ENCODE data around the gene ATRX.
"Not testable (repeated sequence)": the region's sequence is repeated elsewhere in the genome, so short reads cannot be mapped to it uniquely, and the experiment has no call there.

The ATRX gene, protein sequence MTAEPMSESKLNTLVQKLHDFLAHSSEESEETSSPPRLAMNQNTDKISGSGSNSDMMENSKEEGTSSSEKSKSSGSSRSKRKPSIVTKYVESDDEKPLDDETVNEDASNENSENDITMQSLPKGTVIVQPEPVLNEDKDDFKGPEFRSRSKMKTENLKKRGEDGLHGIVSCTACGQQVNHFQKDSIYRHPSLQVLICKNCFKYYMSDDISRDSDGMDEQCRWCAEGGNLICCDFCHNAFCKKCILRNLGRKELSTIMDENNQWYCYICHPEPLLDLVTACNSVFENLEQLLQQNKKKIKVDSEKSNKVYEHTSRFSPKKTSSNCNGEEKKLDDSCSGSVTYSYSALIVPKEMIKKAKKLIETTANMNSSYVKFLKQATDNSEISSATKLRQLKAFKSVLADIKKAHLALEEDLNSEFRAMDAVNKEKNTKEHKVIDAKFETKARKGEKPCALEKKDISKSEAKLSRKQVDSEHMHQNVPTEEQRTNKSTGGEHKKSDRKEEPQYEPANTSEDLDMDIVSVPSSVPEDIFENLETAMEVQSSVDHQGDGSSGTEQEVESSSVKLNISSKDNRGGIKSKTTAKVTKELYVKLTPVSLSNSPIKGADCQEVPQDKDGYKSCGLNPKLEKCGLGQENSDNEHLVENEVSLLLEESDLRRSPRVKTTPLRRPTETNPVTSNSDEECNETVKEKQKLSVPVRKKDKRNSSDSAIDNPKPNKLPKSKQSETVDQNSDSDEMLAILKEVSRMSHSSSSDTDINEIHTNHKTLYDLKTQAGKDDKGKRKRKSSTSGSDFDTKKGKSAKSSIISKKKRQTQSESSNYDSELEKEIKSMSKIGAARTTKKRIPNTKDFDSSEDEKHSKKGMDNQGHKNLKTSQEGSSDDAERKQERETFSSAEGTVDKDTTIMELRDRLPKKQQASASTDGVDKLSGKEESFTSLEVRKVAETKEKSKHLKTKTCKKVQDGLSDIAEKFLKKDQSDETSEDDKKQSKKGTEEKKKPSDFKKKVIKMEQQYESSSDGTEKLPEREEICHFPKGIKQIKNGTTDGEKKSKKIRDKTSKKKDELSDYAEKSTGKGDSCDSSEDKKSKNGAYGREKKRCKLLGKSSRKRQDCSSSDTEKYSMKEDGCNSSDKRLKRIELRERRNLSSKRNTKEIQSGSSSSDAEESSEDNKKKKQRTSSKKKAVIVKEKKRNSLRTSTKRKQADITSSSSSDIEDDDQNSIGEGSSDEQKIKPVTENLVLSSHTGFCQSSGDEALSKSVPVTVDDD (N-terminal part only)

DNA sequence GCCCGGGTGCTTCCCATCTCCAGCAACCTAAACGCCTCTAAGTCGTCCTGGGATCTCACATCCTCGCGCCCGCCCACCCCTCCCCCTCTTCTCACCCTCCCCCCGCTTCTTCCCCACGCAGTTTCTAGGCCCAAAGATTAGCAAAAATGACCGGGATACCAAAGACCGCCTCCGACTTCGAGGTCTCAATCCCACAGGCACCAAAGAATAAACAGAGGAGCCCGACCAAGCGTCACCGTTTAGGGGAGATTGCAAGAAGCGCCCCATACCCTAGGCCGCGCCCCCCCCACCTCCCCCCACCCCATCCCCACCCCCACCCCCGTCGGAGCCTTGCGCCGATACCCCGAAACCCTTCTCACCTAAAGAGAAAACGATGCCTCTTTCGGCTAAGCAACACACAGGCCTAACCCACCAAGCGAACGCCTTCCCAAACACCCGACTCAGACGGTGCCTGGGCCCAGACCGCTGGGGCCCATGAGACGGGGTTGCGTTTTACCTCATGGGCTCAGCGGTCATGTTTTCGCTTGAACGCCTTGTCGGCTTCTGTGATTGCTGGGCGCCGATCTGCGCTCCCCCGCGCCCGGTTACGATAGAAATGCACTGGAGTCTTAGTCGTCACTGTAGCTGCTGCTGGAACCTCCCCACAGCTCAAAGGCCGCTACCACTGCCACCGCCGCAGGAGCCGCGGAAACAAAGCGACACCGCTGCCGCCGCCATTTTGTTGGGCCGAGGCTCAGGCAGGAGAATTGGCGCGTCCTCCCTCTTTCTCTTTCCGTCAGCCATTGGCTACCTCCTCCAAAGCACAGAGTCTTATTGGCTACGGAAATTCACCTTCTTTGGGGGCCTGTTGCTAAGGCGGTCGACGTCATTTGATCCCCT lies at the start of gene ATRX:
Gene ATRX (minus strand): TSS at position 731 of the 879 bp plus-strand sequence. CDS start 215 bp downstream, at position 516.
- peak; percentile 87 for DNase-seq

DNA sequence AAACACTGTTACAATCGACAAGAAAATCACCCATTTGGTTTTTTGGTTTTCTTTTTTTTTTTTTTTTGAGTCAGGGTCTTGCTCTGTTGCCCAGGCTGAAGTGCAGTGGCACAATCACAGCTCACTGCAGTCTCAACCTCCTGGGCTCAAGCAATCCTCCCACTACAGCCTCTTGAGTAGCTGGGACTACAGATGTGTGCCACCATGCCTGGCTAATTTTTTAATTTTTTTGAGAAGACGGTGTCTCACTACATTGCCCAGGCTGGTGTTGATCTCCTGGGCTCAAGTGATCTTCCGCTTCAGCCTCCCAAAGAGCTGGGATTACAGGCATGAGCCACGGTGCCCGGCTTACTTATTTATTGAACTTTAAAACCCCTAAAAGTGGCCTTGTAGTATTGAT lies 45.5 kb upstream of the ATRX start:
- not testable (repeated sequence) for DNase-seq

DNA sequence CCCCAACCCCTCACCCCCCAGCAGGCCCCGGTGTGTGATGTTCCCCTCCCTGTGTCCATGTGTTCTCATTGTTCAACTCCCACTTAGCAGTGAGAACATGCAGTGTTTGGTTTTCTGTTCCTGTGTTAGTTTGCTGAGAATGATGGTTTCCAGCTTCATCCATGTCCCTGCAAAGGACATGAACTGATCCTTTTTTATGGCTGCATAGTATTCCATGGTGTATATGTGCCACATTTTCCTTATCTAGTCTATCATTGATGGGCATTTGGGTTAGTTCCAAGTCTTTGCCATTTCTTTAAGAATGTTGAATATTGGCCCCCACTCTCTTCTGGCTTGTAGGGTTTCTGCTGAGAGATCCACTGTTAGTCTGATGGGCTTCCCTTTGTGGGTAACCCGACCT lies 36.0 kb upstream of the ATRX start:
- DNase-seq, result not testable (repeated sequence)

DNA sequence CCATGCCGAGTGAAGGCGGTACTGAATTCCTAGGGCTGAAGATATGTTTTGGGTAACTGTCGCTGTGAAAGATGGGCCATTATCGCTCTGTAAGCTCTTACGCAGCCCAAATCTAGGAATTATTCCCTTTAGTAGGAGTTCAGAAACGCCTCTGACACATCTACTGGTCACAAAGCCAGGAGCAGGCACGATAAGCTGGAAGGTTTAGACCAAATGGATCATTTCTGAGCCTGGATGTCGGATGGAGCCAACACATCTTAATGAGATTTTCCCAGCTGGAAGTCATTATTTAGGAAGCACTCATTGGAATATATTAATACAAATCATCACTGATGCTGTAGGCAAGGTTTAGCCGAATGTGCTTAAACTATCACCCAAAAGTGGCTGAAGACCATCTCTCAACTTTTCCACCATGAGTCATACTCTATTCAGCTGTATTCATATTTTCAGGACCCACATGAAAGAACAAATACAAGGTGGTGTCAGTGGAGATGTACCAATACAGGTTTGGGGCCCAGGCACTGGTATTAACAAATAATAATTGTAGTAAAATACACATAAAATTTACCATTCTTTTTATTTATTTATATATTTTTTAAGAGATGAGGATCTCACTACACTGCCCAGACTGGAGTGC lies 34.2 kb upstream of the ATRX start:
- no peak for DNase-seq

DNA sequence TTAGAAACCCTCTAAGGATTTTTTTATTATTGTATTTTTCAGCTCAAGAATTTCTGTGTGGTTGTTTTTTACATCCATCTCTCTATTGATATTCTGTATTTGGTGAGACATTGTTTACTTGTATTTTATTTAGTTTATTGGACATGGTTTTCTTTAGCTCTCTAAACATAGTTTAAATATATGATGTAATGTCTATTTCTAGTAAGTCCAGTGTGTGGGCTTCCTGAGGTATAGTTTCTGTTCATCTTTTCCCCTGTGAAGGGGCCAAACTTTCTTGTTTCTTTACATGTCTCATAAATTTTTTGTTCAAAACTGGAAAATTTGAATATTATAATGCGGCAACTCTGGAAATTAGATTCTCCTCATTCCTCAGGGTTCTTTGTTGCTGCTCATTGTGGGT lies 28.2 kb upstream of the ATRX start:
- no peak for DNase-seq

DNA sequence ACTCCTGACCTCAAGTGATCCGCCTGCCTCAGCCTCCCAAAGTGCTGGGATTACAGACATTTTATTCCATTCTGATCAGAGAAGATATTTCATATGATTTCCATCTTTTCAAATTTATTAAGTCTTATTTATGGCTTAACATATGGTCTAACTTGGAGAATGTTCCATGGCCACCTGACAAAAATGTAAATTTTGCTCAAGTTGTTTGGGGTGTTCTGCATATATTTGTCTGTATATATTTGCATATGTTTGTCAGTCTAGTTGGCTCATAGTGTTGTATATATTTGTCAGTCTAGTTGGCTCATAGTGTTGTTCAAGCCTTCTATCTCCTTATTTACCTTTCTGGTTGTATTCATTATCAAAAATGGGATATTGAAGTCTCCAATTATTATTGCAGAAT lies 16.2 kb upstream of the ATRX start:
- no peak for DNase-seq

DNA sequence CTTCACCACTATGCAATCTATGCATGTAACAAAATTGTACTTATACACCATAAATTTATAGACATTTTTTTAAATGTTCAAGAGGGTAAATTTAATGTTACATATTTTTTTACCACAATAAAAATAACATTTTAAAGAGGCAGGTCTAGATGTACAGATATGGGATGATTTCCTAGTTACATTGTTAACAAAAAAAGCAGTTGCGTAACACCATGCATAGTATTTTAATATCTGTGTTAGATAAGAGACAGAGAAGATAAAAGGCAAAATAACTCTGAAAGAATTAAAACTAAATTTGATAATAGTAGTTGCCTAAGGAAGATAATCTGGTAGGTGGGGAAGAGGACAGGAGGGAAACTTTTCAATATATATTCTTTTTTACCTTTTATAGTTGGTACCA lies 9.1 kb upstream of the ATRX start:
- no peak for DNase-seq

DNA sequence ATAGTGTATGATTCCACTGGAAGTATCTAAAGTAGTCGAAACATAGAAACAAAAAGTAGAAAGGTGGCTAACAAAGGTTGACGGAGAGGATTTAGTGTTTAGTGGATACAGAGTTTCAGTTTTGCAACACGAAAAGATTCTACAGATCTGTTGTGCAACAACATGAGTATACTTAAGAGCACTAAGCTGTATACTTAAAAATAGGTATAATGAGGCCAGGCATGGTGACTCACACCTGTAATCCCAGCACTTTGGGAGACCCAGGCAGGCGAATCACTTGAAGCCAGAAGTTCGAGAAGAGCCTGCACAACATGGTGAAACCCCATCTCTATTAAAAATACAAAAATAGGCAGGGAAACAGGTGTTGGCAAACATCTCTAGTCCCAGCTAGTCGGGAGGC lies 7.9 kb upstream of the ATRX start:
- no peak for DNase-seq

DNA sequence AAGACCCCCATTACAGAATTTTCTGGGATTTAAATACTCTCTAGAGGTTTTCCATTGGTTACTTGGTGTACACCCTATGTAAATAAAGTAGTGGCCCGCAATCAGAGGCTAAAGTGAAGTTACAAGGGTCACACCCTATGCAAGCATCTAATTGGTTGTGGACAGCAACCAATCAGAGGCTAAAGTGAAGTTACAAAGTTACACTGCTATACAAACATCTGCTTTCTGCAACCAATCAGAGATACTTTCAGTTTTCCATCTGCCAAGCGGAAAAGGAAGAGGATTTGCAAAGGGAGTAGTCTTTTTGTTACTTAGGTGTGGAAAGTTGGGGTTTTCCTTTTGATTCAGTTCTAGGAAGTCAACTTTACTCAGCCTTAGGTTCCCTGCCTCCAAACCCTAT lies 2.0 kb upstream of the ATRX start:
- peak; percentile 78 for DNase-seq

DNA sequence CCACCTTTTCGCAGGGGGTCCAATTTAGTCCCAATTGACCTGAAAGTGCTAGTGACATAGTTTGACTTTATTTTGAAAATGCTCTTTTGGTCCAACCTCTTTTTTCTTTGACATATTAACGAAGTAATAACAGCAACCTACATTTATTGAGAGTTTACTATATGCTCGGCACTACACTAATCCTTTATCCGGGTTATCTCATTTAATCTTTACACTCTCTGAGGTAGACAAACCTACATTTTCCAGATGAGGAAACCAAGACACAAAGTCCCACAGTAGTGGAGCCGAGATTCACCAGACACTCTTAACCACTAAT lies 307 bp upstream of the ATRX start:
- DNase-seq, result no peak

DNA sequence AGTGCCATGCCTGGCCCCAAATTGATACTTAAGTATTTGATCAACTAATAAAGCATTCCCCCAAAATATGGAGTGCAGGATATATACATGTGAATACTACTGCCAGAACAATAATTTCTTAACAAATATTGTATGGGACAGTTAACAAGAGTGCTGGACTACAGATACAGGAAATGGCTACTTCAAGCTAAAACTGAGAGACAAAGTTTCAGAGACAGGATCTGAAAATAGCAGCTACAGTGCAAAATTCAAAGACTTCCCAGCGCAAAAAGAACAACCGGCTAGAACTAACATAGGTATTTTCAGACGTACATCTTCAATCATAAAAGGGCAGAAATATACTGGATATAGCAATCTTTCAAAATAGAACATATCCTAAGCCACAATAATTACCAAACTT lies 6.3 kb downstream of the ATRX start:
- DNase-seq, result no peak

DNA sequence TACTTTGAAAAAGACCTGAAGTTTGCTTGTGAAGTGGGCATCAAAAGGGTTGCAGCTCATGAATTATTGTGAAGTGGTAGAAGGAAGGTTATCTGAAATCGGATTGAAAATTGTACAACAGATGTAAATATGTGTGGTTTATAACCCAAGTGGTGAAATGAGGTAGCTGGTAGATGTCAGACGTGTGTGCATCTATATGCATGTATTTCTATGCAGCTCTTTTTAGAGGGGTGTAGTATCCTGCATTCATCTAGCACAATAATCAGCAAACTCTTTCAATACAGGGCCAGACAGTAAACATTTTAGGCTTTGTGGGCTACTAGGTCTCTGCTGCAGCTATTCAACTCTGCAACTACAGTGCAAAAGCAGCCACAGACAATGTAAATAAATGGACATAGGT lies 9.4 kb downstream of the ATRX start:
- DNase-seq, result no peak

DNA sequence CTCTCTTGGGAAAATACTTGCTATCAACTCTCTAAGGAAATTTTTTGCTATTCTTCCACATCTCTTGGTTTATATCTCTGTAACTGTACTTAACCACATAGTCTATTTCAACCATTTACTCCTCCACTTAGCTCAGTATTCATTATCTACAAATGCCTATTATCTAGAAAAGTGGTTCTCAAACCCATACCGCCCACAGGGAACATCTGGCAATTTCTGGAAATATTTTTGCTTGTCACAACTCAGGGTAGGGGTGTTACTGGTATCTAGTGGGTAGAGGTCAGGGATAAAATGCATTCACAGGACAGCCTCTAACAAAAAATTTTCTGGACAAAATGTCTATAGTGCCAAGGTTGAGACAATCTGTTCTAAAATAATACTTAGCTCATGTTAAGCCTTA lies 14.4 kb downstream of the ATRX start:
- no peak for DNase-seq

DNA sequence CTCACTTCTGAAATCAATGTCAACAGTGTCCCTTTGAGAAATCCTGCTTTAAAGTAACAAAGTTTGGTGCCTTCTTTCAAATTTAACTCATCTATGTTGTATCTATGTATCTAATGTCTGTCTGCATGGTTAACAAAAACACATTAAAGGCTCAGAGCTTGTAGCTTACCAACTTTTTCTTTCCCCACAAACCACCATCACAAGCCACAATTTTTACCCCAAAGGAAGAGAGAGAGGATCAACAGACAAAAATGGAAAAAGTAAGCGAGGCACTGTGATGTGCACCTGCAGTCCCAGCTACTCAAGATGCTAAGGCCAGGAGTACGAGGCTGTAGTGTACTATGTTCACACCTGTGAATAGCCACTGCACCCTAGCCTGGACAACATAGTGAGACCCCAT lies 17.2 kb downstream of the ATRX start:
- DNase-seq, result peak; percentile 18

DNA sequence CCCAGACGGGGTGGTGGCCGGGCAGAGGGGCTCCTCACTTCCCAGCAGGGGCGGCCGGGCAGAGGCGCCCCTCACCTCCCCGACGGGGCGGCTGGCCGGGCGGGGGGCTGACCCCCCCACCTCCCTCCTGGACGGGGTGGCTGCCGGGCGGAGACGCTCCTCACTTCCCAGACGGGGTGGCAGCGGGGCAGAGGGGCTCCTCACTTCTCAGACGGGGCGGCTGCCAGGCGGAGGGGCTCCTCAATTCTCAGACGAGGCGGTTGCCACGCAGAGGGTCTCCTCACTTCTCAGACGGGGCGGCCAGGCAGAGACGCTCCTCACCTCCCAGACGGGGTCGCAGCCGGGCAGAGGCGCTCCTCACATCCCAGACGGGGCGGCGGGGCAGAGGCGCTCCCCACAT lies 19.8 kb downstream of the ATRX start:
- not testable (repeated sequence) for DNase-seq

DNA sequence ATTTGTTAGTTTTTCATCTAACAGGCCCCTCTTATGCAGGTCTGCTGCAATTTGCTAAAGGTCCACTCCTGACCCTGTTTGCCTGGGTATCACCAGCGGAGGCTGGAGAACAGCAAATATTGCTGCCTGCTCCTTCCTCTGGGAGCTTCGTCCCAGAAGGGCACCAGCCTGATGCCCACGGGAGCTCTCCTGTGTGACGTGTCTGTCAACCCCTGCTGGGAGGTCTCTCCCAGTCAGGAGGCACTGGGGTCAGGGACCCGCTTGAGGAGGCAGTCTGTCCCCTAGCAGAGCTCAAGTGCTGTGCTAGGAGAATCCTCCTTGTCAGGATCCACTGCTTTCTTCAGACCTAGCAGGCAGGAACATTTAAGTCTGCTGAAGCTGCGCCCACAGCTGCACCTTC lies 30.5 kb downstream of the ATRX start:
- no peak for DNase-seq

DNA sequence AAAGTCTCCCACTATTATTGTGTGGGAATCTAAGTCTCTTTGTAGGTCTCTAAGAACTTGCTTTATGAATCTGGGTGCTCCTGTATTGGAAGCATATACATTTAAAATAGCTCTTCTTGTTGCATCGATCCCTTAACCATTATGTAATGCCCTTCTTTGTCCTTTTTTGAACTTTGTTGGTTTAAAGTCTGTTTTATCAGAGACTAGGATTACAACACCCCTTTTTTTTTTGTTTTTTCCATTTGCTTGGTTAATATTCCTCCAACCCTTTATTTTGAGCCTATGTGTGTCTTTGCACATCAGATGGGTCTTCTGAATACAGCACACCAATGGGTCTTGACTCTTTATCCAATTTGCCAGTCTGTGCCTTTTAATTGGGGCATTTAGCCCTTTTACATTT lies 32.1 kb downstream of the ATRX start:
- DNase-seq, result not testable (repeated sequence)

DNA sequence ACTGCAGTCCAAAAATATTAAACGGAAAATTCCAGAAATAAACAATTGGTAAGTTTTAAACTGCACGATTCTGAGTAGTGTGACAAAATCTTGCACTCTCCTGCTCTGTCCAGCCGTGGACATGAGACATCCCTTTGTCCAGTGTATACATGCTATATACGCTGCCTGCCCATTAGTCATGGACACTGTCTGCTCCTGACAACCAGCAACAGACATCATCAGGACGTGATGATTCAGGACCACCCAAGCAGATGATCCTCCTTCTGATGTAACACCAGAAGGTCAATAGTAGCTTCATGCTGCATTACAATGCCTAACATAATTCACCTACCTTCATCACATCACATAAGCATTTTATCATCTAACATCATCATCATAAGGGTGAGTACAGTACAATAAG lies 36.3 kb downstream of the ATRX start:
- DNase-seq, result no peak

DNA sequence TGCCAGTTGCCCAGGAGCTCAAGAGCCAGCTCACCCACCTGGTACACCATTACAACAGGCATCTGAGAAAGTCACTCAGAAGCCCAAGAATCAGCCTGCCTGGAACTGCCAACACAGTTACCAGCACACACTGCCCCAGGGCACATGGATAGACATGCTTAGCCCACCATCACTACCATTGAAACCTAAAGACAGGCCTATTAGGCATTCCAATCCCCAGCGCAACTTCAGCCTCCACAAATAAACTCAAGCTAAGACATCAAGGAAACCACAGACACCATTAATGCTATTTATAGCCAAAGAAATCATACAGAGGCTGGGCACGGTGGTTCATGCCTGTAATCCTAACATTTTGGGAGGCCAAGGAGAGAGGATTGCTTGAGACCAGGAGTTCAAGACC lies 42.3 kb downstream of the ATRX start:
- DNase-seq, result no peak

DNA sequence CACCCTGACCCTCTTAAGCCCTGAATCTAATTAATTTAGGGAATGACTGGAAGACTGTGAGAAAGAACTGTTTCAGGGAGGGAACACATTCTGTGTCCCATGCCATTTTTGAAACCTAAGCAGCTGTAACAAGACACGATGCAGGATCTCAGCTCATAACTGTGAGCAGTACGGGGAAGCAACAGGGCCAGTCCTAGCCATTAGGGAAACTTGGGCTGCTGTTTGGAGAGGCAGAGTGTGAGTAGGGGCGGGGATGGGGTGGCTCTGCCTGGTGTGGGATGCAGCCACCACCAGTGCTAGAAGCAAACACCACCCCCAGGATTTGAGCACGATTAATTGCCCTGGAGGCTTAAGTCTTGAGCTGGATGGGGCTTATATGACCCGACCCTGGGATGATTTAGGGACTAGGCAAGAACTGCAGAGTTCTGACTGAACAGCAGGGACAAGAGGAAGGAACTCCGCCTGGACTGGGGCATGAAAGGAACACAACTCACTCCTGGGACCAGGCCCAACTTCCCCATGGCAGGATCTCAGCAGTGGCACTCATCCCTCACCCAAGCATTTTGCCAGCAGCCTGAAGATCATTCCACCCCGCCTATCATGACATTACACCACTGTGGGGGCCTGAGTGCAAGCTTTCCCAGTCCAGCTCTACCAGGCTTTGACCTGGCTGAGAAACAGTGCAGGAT lies 43.1 kb downstream of the ATRX start:
- DNase-seq, result no peak

DNA sequence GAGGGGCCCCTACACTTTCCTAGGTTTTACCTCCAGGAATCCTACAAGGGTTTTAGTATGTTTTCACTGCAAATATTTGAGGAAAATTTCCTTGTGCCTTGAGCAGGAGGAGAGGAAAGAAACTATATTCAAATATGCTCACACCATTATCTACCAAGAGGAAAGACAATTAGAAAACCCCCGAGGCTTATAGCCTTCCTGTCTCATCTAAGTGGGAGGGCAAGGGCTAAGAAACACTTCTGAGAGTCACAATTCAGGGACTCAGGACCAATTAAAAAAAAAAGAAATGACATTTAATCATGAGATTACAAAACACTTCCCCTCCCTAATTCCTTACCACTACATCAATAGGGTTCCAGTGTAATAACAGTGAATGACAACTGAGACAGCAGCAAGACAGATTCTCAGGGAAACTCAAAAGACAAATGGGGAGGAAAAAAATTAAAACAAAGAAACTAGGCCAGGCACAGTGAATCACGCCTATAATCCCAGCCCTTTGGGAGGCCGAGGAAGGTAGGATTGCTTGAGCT lies 45.6 kb downstream of the ATRX start:
- DNase-seq, result no peak
